ENCODE results near the gene KANSL1.

DNA sequence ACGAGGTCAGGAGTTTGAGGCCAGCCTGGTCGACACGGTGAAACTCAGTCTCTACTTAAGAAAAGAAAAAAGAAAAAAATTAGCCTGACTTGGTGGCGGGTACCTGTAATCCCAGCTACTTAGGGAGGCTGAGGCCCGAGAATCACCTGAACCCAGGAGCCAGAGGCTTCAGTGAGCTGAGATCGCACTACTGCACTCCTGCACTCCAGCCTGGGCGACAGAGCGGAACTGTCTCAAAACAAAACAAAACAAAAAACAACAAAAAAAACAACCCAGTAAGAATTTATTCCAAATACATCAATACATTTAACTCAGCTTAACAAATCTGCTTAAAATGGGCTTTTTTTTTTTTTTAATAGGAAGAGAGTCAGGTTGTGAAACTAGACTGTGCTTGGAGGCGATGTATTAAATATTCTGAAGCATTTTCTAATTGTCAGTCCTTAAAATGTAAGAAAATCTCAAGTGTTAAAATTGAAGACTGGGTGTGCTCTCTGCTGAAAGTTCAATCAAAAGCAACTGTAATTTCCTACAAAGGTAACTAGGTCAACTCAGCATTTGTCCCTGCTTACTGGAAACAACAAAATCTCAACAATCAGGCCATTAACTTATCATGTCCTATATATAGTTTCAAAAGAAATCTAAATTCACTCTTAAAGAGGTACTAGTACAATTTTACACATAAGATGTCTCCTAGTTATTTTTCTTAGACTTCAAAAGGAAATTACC, 23.2 kb downstream of the KANSL1 start:
- TF ChIP-seq, protein P1, sequence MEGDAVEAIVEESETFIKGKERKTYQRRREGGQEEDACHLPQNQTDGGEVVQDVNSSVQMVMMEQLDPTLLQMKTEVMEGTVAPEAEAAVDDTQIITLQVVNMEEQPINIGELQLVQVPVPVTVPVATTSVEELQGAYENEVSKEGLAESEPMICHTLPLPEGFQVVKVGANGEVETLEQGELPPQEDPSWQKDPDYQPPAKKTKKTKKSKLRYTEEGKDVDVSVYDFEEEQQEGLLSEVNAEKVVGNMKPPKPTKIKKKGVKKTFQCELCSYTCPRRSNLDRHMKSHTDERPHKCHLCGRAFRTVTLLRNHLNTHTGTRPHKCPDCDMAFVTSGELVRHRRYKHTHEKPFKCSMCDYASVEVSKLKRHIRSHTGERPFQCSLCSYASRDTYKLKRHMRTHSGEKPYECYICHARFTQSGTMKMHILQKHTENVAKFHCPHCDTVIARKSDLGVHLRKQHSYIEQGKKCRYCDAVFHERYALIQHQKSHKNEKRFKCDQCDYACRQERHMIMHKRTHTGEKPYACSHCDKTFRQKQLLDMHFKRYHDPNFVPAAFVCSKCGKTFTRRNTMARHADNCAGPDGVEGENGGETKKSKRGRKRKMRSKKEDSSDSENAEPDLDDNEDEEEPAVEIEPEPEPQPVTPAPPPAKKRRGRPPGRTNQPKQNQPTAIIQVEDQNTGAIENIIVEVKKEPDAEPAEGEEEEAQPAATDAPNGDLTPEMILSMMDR (IDR thresholded peaks at IDR 0.05): no peak
- no peak for TF ChIP-seq POLR2AphosphoS5 (IDR thresholded peaks at IDR 0.05)

All from transverse colon (tissue), 4 donors.